ENCODE measurements around the gene SLC9A7. TPM values are rescaled to one million over a fixed set of nuclear protein-coding genes. Genes with fewer than 3 reads are reported as not detected.

Gene SLC9A7
- total and polyA plus RNA-seq, 8 donors, result 2.2 to 16.0 (median 6.3) TPM

DNA sequence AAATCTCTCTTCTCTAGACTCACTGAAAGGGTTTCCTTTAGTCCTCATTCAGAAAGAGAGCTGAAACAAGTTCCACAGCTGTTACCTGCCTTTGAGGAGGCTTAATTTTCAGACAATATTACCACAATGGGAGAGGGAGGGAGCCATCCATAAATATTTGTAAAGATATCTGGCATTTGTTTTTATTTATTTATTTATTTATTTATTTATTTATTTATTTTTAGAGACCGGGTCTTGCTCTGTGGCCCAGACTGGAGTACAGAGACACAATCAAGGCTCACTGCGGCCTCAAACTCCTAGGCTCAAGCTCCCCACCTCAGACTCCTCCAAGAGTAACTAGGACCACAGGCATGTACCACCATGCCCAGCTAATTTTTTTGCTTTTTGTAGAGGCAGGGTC, 80.7 kb downstream of the SLC9A7 start:
- no peaks in the 10 kb centered on the region for H3K36me3 ChIP-seq
- DNase-seq (no peak), FAIRE-seq (no peak), ATAC-seq (no peak)
- TF ChIP-seq, protein P1, sequence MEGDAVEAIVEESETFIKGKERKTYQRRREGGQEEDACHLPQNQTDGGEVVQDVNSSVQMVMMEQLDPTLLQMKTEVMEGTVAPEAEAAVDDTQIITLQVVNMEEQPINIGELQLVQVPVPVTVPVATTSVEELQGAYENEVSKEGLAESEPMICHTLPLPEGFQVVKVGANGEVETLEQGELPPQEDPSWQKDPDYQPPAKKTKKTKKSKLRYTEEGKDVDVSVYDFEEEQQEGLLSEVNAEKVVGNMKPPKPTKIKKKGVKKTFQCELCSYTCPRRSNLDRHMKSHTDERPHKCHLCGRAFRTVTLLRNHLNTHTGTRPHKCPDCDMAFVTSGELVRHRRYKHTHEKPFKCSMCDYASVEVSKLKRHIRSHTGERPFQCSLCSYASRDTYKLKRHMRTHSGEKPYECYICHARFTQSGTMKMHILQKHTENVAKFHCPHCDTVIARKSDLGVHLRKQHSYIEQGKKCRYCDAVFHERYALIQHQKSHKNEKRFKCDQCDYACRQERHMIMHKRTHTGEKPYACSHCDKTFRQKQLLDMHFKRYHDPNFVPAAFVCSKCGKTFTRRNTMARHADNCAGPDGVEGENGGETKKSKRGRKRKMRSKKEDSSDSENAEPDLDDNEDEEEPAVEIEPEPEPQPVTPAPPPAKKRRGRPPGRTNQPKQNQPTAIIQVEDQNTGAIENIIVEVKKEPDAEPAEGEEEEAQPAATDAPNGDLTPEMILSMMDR (IDR thresholded peaks at IDR 0.05), result no peak
- H3K4me3 ChIP-seq, result no peak overlapping the region
- no peaks in the 10 kb centered on the region for H3K4me1 ChIP-seq
- H3K9me3 ChIP-seq, result no peaks in the 10 kb centered on the region
- H3K27ac ChIP-seq, result no peak overlapping the region
- 84 to 95% methylated on average over 2 of the region's 2 CpGs for WGBS, 2 donors
- intact Hi-C loops (cut with DNase I), result no loop called here
- H3K27me3 ChIP-seq, result no peaks in the 10 kb centered on the region

DNA sequence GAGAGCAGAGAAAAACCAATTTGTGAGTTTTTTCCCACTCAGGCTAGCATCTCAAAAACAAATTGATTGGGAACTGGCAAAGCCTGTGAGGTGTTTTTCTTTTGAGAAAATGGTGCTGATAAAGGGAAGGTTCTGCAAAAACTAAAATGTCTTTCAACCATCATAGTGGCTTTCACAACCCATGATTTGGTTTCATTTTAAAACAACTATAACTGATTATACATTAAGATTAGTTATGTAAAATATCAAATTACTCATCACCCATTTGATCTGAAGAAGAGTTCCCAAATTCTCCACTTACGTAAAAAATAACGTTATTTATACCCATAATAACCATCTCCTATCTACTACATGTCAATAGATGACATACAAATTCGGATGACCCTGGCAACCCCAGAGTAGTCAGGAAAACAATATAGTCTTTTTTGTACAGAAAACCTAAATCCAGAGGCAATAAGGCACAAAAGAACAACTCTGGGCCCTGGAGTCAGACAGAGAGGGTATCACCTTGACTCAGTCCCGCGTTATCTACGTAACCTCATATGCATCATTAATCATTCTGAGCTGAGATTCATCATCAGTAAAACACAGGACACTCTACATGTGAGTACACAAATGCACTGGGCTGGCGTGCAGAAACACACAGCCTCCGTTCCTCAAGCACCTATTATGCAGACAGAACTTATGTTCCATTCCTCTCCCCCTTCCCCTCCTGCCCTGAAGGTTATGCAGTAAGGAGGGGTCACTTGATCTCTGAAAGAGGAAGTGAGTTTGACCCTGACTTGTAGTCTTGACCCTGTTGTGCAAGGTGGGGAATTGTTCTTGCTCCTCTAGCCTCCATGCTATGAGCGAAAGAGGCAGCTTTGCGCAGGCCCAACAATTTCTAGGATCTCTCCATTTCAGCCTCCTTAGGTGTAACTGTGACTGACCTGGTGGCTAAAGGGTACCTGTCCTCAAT, 82.2 kb downstream of the SLC9A7 start:
- no peaks in the 10 kb centered on the region for H3K9me3 ChIP-seq
- intact Hi-C loops (cut with DNase I), result no loop called here
- no peak overlapping the region for H3K4me3 ChIP-seq
- TF ChIP-seq, protein P1 (IDR thresholded peaks at IDR 0.05), result no peak
- no peaks in the 10 kb centered on the region for H3K27me3 ChIP-seq
- FAIRE-seq, result no peak
- DNase-seq, result no peak
- no peaks in the 10 kb centered on the region for H3K36me3 ChIP-seq
- WGBS, 2 donors, result 80 to 92% methylated on average over 10 of the region's 10 CpGs
- no peak for ATAC-seq
- H3K4me1 ChIP-seq, result no peaks in the 10 kb centered on the region
- no peak overlapping the region for H3K27ac ChIP-seq

DNA sequence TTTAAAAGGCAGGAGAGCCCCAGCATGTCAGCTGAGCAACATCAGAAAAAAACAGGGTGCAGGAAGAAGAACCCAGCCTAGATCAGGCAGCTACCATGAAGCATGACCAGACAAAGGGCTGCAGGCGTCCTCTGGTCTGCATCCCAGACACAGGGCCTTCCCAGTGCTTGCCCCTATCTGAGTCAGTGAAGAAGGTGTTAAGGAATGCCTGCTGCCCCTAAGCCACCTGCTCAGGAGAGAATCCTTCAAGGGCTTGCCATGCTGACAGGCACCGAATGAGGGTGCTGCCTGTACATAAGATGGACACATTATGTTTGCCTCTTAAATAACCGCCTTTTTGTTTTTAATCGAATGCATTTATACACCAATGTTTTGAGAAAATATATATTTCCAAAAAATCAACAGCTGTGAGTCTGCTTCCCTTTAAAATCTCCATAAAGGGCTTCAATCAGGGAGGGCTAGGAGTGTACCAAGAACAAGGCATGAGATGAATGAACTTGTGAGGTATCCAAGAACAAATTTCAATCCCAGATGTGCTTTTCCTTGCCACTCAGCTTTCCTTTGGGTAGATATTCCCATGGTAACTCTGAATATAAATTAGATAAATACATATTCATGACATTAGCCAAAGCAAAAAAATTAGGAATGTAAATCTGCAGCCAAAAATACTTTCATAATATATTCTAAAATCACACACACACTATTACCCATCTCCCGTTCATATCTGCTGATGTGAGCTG, 85.1 kb downstream of the SLC9A7 start:
- DNase-seq (no peak), FAIRE-seq (no peak), ATAC-seq (no peak)
- no peaks in the 10 kb centered on the region for H3K9me3 ChIP-seq
- no peaks in the 10 kb centered on the region for H3K4me1 ChIP-seq
- no peak overlapping the region for H3K27ac ChIP-seq
- TF ChIP-seq, protein P1 (IDR thresholded peaks at IDR 0.05), result no peak
- WGBS, 2 donors, result 75 to 89% methylated on average over 5 of the region's 5 CpGs
- H3K27me3 ChIP-seq, result no peaks in the 10 kb centered on the region
- intact Hi-C loops (cut with DNase I), result no loop called here
- no peaks in the 10 kb centered on the region for H3K36me3 ChIP-seq
- no peak overlapping the region for H3K4me3 ChIP-seq

DNA sequence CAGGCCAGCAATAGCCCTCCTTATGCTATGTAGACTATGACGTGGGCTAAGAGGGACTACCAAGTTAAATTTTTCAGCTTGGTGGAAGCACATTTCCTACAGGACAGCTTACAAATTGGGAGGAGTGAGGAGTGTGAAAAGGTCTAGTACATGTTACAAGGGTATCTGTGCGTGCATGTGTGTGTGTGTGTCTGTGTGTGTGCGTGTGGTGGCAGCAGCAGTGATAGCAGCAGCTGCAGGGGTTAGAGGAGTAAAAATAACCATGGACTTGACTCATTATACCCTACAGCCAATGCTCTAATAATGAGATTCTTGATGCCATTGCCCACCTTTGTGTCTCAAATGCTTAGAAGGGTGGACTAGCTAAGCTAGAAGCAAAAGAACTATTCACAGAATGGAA, 88.6 kb downstream of the SLC9A7 start:
- Histone ChIP-seq H3K27ac (no peak overlapping the region), H3K27me3 (peaks cover 0 to 3% (median 0%) of the 10 kb centered on the region in 4 donors), H3K9me3 (no peaks in the 10 kb centered on the region), H3K36me3 (no peaks in the 10 kb centered on the region), H3K4me1 (no peaks in the 10 kb centered on the region), H3K4me3 (no peak overlapping the region)
- TF ChIP-seq, protein P1 (IDR thresholded peaks at IDR 0.05), result no peak
- FAIRE-seq (no peak), DNase-seq (no peak), ATAC-seq (no peak)
- intact Hi-C loops (cut with DNase I), result no loop called here
- 56 to 94% methylated on average over 3 of the region's 3 CpGs for WGBS, 2 donors

Measured in pancreas (tissue), 10 donors.